Measurements from ENCODE around the gene SH2D1A. TPM values are rescaled to one million over a fixed set of nuclear protein-coding genes. Genes with fewer than 3 reads are reported as not detected.

Gene SH2D1A
- total and polyA plus RNA-seq, 2 donors (not counting 1 experiment from before 2014, with no cell fraction given): 0.04 TPM; not detected in 1

GRCh38 chrX:124335598-124335997, 10.8 kb upstream of the SH2D1A start:
- TF ChIP-seq CTCF (IDR thresholded peaks at IDR 0.05) (no peak), EZH2 (IDR thresholded peaks at IDR 0.05; ENCODE audit: borderline replicate concordance, insufficient read depth, low read depth, low read length, poor library complexity, severe bottlenecking) (no peak)
- no peaks in the 10 kb centered on the region for H3K9me3 Mint-ChIP-seq (ENCODE audit: insufficient read depth)
- Histone ChIP-seq H3K4me3 (ENCODE audit: control extremely low read depth in 1 of 5, extremely low read depth in 1 of 5, insufficient read depth in 1 of 5, low read depth in 2 of 5, low read length in 4 of 5) (no peak overlapping the region), H3K27me3 (replicated peaks in 1 of 4; ENCODE audit: control extremely low read depth in 1 of 4, control insufficient read depth in 3 of 4, insufficient read depth in 4 of 4, low read length in 3 of 4) (no peaks in the 10 kb centered on the region), H3K9me3 (ENCODE audit: control extremely low read depth in 1 of 3, control insufficient read depth in 2 of 3, insufficient read depth in 1 of 3, low read length in 2 of 3) (peaks cover 0 to 4% (median 0%) of the 10 kb centered on the region in 3 donors), H3K4me2 (replicated peaks; ENCODE audit: low read depth, low read length, poor library complexity, severe bottlenecking) (no peak overlapping the region), H3K36me3 (replicated peaks in 1 of 2; ENCODE audit: control extremely low read depth in 1 of 2, control insufficient read depth in 1 of 2, extremely low read depth in 1 of 2, insufficient read depth in 2 of 2, low read length in 1 of 2) (no peaks in the 10 kb centered on the region), H2AFZ (ENCODE audit: insufficient read depth, low read depth, low read length, poor library complexity, severe bottlenecking) (no peak overlapping the region), H3K79me2 (ENCODE audit: control insufficient read depth, insufficient read depth, low read length) (no peaks in the 10 kb centered on the region), H3K27ac (ENCODE audit: low read length in 2 of 2) (no peak overlapping the region), H3K9ac (ENCODE audit: low read length) (no peak overlapping the region), H4K20me1 (ENCODE audit: control insufficient read depth, insufficient read depth, low read length, poor library complexity, severe bottlenecking) (no peaks in the 10 kb centered on the region), H3K4me1 (ENCODE audit: control insufficient read depth in 2 of 2, insufficient read depth in 2 of 2, low read length in 2 of 2) (peaks cover 0 to 3% of the 10 kb centered on the region in 2 donors)
- H3K4me3 Mint-ChIP-seq: no peak overlapping the region
- no peaks in the 10 kb centered on the region for H3K4me1 Mint-ChIP-seq
- intact Hi-C loops (cut with micrococcal nuclease): no loop called here
- POLR2A ChIA-PET: no interaction called here
- no peak overlapping the region for H3K27ac Mint-ChIP-seq
- CTCF ChIA-PET: no interaction called here
- H3K27me3 Mint-ChIP-seq: peaks cover 5% of the 10 kb centered on the region
- WGBS (ENCODE audit: insufficient coverage): no CpG with 5 or more reads among the region's 1 CpG
- DNase-seq: no peak
- ATAC-seq (ENCODE audit: low read depth): no peak

DNA sequence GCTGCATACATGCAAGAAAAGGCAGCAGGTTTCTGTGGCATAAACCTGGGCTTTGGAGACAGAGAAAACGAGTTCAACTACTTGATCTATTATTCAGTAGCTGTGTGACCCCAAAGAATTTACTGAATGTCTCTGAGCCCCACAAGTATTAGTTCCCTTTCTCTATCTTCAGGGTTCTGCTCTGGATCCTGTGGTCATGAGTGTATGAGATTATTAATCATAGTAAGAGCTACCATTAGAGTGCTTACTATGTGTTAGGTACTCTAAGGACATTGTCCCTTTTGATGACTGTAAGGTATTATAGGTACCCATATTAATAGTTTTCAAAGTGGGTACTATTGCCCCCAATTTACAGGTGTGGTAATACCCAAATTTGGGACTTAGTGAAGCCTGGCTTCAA, 8.4 kb upstream of the SH2D1A start:
- DNase-seq: no peak
- no CpG with 5 or more reads among the region's 1 CpG for WGBS (ENCODE audit: insufficient coverage)
- no peaks in the 10 kb centered on the region for H3K27me3 ChIP-seq (replicated peaks in 1 of 4; ENCODE audit: control extremely low read depth in 1 of 4, control insufficient read depth in 3 of 4, insufficient read depth in 4 of 4, low read length in 3 of 4)
- H3K27me3 Mint-ChIP-seq: peaks cover 5% of the 10 kb centered on the region
- H4K20me1 ChIP-seq (ENCODE audit: control insufficient read depth, insufficient read depth, low read length, poor library complexity, severe bottlenecking): no peaks in the 10 kb centered on the region
- H3K4me3 ChIP-seq (ENCODE audit: control extremely low read depth in 1 of 5, extremely low read depth in 1 of 5, insufficient read depth in 1 of 5, low read depth in 2 of 5, low read length in 4 of 5): no peak overlapping the region
- no peaks in the 10 kb centered on the region for H3K36me3 ChIP-seq (replicated peaks in 1 of 2; ENCODE audit: control extremely low read depth in 1 of 2, control insufficient read depth in 1 of 2, extremely low read depth in 1 of 2, insufficient read depth in 2 of 2, low read length in 1 of 2)
- intact Hi-C loops (cut with micrococcal nuclease): no loop called here
- H3K27ac Mint-ChIP-seq: no peak overlapping the region
- H3K27ac ChIP-seq (ENCODE audit: low read length in 2 of 2): no peak overlapping the region
- no peak for TF ChIP-seq EZH2 (IDR thresholded peaks at IDR 0.05; ENCODE audit: borderline replicate concordance, insufficient read depth, low read depth, low read length, poor library complexity, severe bottlenecking)
- CTCF ChIA-PET: no interaction called here
- peaks cover 0 to 3% of the 10 kb centered on the region in 2 donors for H3K4me1 ChIP-seq (ENCODE audit: control insufficient read depth in 2 of 2, insufficient read depth in 2 of 2, low read length in 2 of 2)
- no peaks in the 10 kb centered on the region for H3K79me2 ChIP-seq (ENCODE audit: control insufficient read depth, insufficient read depth, low read length)
- ATAC-seq (ENCODE audit: low read depth): no peak
- H3K4me1 Mint-ChIP-seq: no peaks in the 10 kb centered on the region
- POLR2A ChIA-PET: no interaction called here
- H3K4me3 Mint-ChIP-seq: no peak overlapping the region
- H3K9ac ChIP-seq (ENCODE audit: low read length): no peak overlapping the region
- no peak overlapping the region for H3K4me2 ChIP-seq (replicated peaks; ENCODE audit: low read depth, low read length, poor library complexity, severe bottlenecking)
- H3K9me3 ChIP-seq (ENCODE audit: control extremely low read depth in 1 of 3, control insufficient read depth in 2 of 3, insufficient read depth in 1 of 3, low read length in 2 of 3): peaks cover 0 to 2% (median 0%) of the 10 kb centered on the region in 3 donors
- H3K9me3 Mint-ChIP-seq (ENCODE audit: insufficient read depth): no peaks in the 10 kb centered on the region
- H2AFZ ChIP-seq (ENCODE audit: insufficient read depth, low read depth, low read length, poor library complexity, severe bottlenecking): no peak overlapping the region
